IPS-NIHi7 (cell line): ENCODE measurements around the gene SYK.

ENCODE experiments used
- DNase-seq: peaks from one replicate; pipeline ENCODE4 v3.0.0; 2012; ENCODE audit warnings: mixed read lengths; ENCODE audit errors: extremely low spot score

SYK gene

DNA sequence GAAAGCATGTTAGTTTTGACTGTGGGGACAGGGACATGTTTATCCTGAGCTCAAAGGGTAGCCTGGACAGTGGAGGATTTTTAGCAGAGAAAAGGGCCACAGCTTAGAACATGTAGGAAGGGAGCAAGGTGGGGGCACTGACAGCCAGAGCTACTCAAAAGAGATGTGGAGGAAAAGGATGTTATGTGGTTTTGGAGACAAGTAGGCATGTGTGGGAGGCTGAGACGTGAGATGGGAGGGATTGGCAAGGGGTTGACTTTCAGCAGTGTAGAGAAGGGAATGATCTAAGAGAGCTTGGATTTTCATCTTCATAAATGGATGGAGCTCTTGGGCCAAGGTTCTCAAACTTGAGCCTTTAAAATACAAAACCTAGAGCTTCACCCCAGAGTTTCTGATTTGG is 24.0 kb downstream of the SYK start:
- no peak for DNase-seq

- no peak for DNase-seq
Measured at GRCh38 chr9:90826326-90827020, 24.9 kb downstream of the SYK start.

- no peak for DNase-seq
Measured at GRCh38 chr9:90827181-90827871, 25.7 kb downstream of the SYK start.

- no peak for DNase-seq
Measured at GRCh38 chr9:90830051-90830450, 28.4 kb downstream of the SYK start.

DNA sequence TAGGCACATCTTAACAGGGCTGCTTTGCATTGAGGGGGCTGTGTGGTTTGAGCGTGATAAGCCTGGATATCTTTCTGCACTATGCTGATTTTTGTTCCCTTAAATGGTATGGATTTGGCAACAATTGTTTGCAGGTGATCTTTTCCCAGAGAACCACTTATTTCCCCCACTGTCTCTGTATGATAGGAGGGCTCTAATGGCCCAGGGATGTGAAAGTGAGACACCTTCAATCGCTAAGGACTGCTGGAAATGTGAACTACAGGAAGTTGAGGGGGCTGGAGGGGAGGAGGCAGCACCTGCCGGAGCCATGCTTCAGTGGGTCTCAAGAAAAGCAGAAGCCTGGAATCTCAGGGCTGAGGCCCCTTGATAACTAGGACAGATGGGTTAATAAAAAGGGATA is 29.4 kb downstream of the SYK start:
- DNase-seq: no peak

DNA sequence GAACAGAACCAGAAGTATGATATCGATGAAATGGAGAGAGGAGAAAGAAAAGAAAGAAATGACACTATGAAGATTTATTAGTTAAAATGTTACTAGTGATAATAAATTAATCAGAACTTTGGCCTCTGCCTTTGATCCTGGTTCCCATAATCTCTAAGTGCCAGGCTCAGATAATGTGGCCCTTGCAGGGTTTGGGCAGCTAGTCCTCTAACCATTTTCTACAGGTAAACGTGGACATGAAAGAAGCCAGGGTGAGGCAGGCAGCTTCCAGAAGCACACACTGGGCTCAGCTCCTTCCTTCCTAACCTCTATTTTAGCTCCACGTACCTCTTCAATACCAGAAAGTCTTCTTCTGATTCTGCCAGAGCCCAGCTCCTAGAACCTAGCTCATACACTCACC is 30.6 kb downstream of the SYK start:
- no peak for DNase-seq

DNA sequence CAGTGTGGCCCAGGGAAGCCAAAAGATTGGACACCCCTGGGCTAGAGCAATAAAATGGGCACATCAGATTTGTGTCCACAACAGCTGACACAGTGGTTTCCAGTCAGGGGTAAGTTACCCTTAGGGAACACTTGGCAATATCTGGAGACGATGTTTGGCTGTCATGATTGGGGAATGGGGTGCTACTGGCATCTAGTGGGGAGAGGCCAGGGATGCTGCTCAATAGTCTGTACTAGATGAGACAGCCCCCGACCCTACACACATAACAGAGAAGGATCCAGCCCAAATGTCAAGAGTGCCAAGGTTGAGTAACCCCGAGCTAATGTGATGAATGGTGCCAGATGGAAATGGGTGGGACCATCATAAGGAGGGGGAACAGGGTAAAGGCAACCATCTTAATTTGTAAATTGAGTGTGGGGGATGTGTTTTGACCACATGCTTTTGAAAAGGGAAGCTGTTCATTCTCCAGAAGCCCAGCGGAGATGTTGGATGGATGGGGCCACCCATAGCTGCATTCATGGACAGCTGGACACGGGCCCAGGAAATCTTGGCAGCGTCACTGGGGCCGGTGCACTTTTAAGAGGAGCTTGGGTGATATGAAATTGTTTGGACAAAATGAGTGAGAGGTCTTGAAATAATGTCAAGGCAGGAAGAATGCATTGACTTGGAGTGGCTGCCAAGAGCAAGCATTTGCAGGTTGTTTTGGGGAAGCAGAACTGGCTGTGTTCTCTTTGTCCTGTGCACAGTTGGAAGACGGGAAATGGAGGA is 33.4 kb downstream of the SYK start:
- no peak for DNase-seq

DNA sequence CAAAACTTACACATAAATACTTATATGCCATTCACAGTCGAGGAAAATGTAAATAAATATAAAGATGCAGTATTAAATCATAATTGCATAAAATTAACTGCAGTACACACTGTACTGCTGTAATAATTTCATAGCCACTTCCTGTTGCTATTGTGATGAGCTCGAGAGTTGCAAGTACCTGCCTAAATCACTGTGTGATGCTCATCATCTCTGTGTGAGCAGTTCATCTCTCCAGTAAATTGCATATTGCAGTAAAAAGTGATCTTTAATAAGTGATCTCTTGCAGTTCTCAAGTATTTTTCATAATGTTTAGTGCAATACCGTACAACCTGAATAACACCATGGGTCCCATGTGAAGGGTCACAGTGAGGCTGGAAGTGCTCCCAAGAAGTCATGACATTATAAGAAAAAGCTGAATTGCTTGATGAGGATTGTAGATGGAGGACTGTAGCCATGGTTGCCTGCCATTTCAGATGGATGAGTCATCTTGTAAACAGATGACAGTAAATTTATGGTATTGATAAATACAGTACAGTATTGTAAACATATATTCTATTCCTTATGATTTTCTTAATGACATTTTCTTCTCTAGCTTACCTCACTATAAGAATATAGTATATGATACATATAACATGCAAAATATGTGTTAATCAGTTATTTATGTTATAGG is 34.9 kb downstream of the SYK start:
- DNase-seq: no peak

DNA sequence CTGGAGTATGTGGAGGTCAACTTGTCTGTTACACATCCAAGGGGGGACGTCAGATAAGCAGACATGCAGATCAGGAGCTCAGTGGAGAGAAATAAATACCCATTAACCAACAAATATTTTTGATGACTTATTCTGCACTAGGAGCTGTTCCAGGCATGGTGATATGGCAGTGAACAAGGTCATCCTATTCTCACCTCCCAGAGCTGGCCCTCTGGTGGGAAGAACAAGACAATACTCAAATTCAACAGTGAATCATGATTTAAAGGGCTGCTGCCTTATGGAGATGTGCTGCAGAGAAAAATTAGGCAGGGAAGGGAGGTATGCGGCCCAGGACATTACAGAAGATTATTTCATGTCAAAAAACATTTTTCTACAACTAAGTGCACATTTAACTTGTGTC is 36.5 kb downstream of the SYK start:
- no peak for DNase-seq

DNA sequence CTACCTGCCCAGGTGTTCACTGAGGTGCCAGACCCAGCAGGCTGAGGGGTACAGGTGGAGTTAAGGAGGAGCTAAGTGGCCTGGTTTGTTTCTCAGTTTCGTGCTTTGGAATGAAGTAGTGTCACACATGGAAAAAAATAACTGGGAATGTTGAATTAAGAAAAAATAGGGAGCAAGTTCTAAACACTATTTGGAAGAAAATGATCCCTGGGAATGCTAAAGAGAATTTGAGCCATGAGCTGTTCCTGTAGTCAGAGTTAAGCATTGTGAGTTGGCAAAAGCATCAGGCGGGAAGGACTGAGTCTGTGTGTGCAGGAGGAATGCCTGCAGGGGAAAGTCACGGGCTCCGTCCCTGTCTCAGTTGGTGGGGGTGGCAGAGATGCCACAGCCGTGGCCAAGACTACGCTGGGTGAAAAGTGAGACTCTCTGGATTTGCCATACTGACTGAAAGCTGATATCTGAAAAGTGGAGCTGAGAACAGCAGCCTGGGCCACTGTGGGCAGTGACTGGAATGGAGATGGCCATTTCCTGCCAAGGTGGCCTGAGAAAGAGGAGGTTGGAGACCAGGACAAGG is 37.0 kb downstream of the SYK start:
- DNase-seq: no peak

- no peak for DNase-seq
Measured at GRCh38 chr9:90839183-90839728, 37.6 kb downstream of the SYK start.

DNA sequence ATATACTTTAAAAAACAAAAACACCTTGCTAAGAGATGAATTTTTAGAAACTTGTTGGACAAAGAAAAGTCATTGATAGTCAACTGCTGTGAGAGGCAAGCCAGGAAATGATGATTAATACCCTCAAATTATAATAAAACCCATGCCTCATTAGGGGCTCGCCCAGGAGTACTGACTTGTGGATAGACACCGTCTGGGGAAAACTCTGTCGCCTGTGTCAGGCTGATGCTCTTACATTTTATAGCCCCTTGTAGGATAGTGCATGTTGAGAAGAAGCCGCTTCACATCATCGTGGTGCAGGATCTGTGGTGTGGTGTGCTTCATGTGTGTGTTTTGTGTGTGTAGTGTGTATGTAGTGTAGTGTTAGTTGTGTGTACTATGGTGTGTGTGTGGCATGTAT is 39.1 kb downstream of the SYK start:
- no peak for DNase-seq

DNA sequence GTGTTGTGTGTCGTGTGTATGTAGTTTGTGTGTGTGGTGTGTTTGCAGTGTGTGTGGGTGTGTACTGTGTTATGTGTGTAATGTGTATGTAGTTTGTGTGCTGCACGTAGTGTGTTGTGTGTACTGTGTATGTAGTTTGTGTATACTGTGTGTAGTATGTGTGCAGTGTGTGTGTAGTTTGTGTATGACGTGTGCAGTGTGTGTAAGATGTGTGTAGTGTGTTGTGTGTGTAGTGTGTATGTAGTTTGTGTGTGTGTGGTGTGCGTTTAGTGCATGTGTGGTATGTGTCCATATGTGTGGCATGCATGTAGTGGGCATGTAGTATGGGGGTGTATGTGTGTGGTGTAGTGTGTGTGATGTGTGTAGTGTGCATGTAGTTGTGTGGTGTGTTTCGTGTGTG is 39.6 kb downstream of the SYK start:
- no peak for DNase-seq

DNA sequence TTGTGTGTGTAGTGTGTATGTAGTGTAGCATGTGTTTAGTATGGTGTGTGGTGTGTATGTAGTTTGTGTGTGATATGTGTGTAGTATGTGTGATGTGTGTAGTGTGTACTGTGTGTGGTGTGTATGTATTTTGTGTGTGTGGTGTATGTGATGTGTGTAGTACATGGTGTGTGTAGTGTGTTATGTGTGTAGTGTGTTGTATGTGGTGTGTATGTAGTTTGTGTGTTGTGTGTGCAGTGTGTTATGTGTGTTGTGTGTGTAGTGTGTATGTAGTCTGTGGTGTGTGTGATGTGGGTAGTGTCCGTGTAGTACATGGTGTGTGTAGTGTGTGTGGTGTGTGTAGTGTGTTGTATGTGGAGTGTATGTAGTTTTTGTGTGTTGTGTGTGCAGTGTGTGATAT is 40.0 kb downstream of the SYK start:
- no peak for DNase-seq

- DNase-seq: no peak
Measured at GRCh38 chr9:90842176-90842777, 40.7 kb downstream of the SYK start.

DNA sequence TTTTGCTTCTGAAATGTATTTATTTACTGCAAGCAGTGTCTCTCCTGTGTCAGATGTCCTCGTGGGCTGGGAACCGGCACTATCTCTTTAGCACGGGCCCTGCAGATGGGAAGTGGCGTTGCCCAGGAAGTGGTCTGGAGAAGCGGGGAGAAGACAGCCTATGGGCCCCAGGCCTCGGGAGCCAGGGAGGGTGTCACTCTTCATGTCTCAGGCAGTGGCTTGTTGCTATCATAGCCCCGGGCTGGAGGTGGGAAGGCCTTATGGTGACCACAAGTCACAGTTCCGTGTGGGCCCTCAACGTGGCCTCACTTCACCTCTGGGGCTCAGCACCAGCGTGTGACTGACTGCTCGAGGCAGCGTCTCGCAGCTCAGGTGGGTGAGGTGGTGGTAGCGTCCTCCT is 41.4 kb downstream of the SYK start:
- no peak for DNase-seq

DNA sequence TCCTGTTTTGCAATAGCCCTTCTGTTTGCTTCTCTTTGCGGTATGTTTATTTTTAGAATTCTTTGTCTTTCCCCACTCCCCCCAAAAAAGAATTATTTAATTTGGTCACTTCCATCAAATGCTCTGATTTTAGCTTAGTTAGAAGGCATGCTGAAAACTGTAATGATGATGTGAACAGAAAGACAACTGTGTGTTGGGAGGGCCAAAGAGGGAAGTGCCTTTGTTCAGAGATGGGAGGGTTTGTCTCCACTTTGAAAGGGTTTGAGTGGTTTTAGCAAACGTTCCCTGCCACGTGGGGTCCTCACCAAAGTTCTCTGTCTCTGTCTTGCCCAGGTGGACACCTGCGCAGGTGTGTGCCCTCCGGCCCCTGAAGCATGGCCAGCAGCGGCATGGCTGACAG is 41.9 kb downstream of the SYK start:
- no peak for DNase-seq

GRCh38 chr9:90844326-90844725 is 42.7 kb downstream of the SYK start:
- no peak for DNase-seq

- DNase-seq: no peak
Measured at GRCh38 chr9:90846770-90847419, 45.3 kb downstream of the SYK start.

GRCh38 chr9:90847971-90848370 is 46.4 kb downstream of the SYK start:
- DNase-seq: no peak

DNA sequence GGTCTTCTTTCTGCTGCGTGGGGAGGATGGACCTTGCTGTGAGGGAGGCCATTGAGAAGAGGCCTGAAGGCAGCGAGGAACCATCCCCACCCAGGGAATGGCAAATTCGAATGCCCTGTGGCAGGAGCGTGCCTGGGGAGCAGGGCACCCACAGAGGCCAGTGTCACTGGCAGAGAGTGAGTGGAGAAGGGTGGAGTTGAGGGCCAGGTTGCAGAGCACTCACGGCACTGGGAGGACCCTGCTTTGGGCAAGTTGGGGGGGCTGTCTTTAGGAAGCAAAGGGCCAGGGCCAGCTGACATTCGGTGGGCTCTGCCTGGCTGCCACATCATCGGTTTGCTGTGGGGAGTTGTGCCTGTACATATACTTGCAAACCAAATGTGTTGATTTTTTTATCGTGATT is 47.2 kb downstream of the SYK start:
- no peak for DNase-seq
